Natural killer cell (primary cell): ENCODE measurements around the gene URM1. TPM values are rescaled to one million over a fixed set of nuclear protein-coding genes. Genes with fewer than 3 reads are reported as not detected.

ENCODE experiments used
- ATAC-seq, 3 donors: fragments of 150-1000 bp in 2 of 3; fragments of 200-7000 bp in 1 of 3; cut with Tn5 transposase; 1 replicate in 1 of 3; 2 replicates in 2 of 3; pipeline ENCODE4 v1.10.0; 2021; ENCODE audit warnings: mild to moderate bottlenecking in 2 of 3, moderate library complexity in 2 of 3
- DNase-seq, 2 donors: peaks; one replicate each; pipeline versions ENCODE4 v3.0.0 to v3.0.0-alpha.2; 2013 to 2021; ENCODE audit warnings: mixed read lengths in 1 of 2
- H3K27ac ChIP-seq: one replicate; pipeline ENCODE4 v1.5.1; 2013; ENCODE audit warnings: mild to moderate bottlenecking, low read length
- H3K27me3 ChIP-seq: one replicate; pipeline ENCODE4 v1.6.1; 2013; ENCODE audit warnings: low read length; ENCODE audit not compliant: control insufficient read depth, insufficient read depth
- H3K36me3 ChIP-seq: one replicate; pipeline ENCODE4 v1.6.1; 2013; ENCODE audit warnings: low read length; ENCODE audit not compliant: control insufficient read depth, insufficient read depth
- H3K4me1 ChIP-seq: one replicate; pipeline ENCODE4 v1.6.1; 2013; ENCODE audit warnings: low read length; ENCODE audit not compliant: control insufficient read depth, insufficient read depth
- H3K4me3 ChIP-seq: one replicate; pipeline ENCODE4 v1.5.1; 2013; ENCODE audit warnings: low read length
- H3K9me3 ChIP-seq: one replicate; pipeline ENCODE4 v1.6.1; 2013; ENCODE audit warnings: low read length; ENCODE audit not compliant: control insufficient read depth, insufficient read depth
- H3K27ac Mint-ChIP-seq, 2 donors: one replicate each; pipeline ENCODE4 v1.8.0; 2022; ENCODE audit warnings: mild to moderate bottlenecking in 2 of 2, mixed read lengths in 2 of 2, moderate library complexity in 1 of 2
- H3K27me3 Mint-ChIP-seq, 2 donors: one replicate each; pipeline ENCODE4 v1.8.0; 2022; ENCODE audit warnings: low read depth in 2 of 2, mixed read lengths in 2 of 2
- H3K36me3 Mint-ChIP-seq: one replicate; pipeline ENCODE4 v1.8.0; 2022; ENCODE audit warnings: mixed read lengths
- H3K4me1 Mint-ChIP-seq, 2 donors: one replicate each; pipeline ENCODE4 v1.8.0; 2022; ENCODE audit warnings: mixed read lengths in 2 of 2
- H3K4me3 Mint-ChIP-seq: one replicate; pipeline ENCODE4 v1.8.0; 2022; ENCODE audit warnings: mild to moderate bottlenecking, moderate library complexity, mixed read lengths
- H3K9me3 Mint-ChIP-seq, 2 donors: one replicate each; pipeline ENCODE4 v1.8.0; 2022; ENCODE audit warnings: mixed read lengths in 2 of 2
- CTCF ChIP-seq: fragments of 200-600 bp; IDR thresholded peaks from one replicate; pipeline ENCODE4 v1.8.0; 2022; ENCODE audit warnings: antibody characterized with exemption
- WGBS: methylation state at CpG from one replicate; pipeline ENCODE4 v1.1.7; 2013; ENCODE audit warnings: missing lambda C conversion rate; ENCODE audit not compliant: insufficient coverage; 5-methylcytosine and 5-hydroxymethylcytosine counted together
- intact Hi-C: fragments of 100-400 bp; cut with micrococcal nuclease; formaldehyde crosslinking; loops from one replicate; pipeline ENCODE4 v1.14.2; 2022
- total RNA-seq, 4 donors: library from RNA; stranded (reverse); fragments of 120-200 nt in 1 of 4; gene quantifications; one replicate each; pipeline versions ENCODE4 v1.2.3 to v1.2.4, GENCODE V29; 2013 to 2022

URM1 gene
- total RNA-seq, 3 donors from 2014 or later (not counting 1 experiment from before 2014, with no cell fraction given): 39.4 to 47.8 (median 46.7) TPM

- TF ChIP-seq CTCF: no peak
- Histone ChIP-seq H3K4me1 (peaks cover 2% of the 10 kb centered on the region), H3K27me3 (no peaks in the 10 kb centered on the region), H3K4me3 (no peak overlapping the region), H3K27ac (no peak overlapping the region), H3K36me3 (peaks cover 32% of the 10 kb centered on the region), H3K9me3 (no peaks in the 10 kb centered on the region)
- DNase-seq (no peak), ATAC-seq (no peak)
- Mint-ChIP-seq H3K27me3 (no peaks in the 10 kb centered on the region), H3K4me3 (no peak overlapping the region), H3K4me1 (peaks cover 0 to 3% of the 10 kb centered on the region in 2 donors), H3K36me3 (no peaks in the 10 kb centered on the region), H3K9me3 (no peaks in the 10 kb centered on the region), H3K27ac (no peak overlapping the region)
- intact Hi-C loops: no loop called here
- WGBS: 97% methylated on average over 21 of the region's 21 CpGs
Observed at GRCh38 chr9:128391956-128392301, 20.8 kb downstream of the URM1 start.

DNA sequence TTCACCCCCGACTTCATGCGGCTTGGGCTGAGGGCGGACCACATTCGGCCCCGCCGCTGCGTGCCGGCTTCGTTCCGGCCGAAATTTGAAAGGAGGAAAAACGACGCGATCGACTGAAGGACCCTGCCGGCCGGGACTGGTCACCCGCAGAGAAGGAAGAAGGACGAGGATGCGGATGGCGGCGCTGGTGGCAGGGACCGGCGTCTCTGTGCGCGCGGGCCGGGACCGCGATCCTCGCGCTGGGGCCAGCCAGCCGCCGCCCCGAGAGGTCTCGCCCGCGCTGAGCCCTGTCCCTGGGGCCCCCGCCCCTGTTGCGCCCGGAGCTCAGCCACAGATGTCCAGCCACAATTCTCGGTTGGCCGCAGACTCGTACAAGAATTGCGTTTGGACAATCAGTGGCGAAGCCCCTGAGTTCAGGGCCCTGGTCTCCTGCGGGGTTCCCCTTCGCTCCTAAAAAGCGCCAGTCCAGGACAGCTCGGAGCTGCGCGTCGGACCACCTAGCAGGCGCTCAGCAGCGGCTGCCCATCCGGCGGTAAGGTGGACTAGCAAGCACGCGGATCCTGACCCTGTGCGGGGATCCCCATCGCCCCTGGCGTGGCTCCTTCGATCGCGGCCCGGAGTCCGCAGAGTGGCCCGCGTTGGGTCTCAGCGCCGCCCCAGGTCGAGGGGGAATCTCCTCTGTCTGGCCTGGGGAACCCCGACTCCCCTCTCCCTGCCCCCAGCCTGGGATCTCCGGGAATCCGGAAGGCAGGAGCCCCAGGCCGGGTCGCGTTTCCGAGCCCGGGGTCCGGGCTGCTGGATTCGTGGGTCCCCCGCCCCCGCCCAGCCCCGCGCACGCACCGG lies 21.3 kb downstream of the URM1 start:
- TF ChIP-seq CTCF: no peak
- ATAC-seq (peak in 1 of 3 donors; percentile 7), DNase-seq (no peak)
- Histone ChIP-seq H3K27me3 (no peaks in the 10 kb centered on the region), H3K4me3 (no peak overlapping the region), H3K36me3 (peaks cover 28% of the 10 kb centered on the region), H3K27ac (no peak overlapping the region), H3K9me3 (no peaks in the 10 kb centered on the region), H3K4me1 (peaks cover 2% of the 10 kb centered on the region)
- Mint-ChIP-seq H3K36me3 (no peaks in the 10 kb centered on the region), H3K4me3 (no peak overlapping the region), H3K4me1 (peaks cover 0 to 7% of the 10 kb centered on the region in 2 donors), H3K27me3 (no peaks in the 10 kb centered on the region), H3K27ac (no peak overlapping the region), H3K9me3 (no peaks in the 10 kb centered on the region)
- intact Hi-C loops: no loop called here
- 96% methylated on average over 88 of the region's 88 CpGs for WGBS

GRCh38 chr9:128393145-128393775 lies 22.1 kb downstream of the URM1 start:
- no peak overlapping the region for H3K4me3 ChIP-seq
- H3K9me3 Mint-ChIP-seq: no peaks in the 10 kb centered on the region
- peaks cover 0 to 7% of the 10 kb centered on the region in 2 donors for H3K4me1 Mint-ChIP-seq
- no peak for TF ChIP-seq CTCF
- no peaks in the 10 kb centered on the region for H3K9me3 ChIP-seq
- no peaks in the 10 kb centered on the region for H3K27me3 ChIP-seq
- ATAC-seq (peak in 1 of 3 donors; percentile 5), DNase-seq (no peak)
- peaks cover 2% of the 10 kb centered on the region for H3K4me1 ChIP-seq
- no peak overlapping the region for H3K4me3 Mint-ChIP-seq
- H3K27ac Mint-ChIP-seq: no peak overlapping the region
- no peaks in the 10 kb centered on the region for H3K27me3 Mint-ChIP-seq
- intact Hi-C loops: no loop called here
- no peaks in the 10 kb centered on the region for H3K36me3 Mint-ChIP-seq
- WGBS: 95% methylated on average over 56 of the region's 56 CpGs
- H3K27ac ChIP-seq: no peak overlapping the region
- H3K36me3 ChIP-seq: peaks cover 20% of the 10 kb centered on the region
